Retinal pigment epithelial cell (primary cell): Measurements from ENCODE around the gene RIMS1.

Source experiments
- DNase-seq: peaks from one replicate; pipeline ENCODE4 v3.0.0-alpha.2; 2010; ENCODE audit warnings: low read depth
- H3K4me3 ChIP-seq: 2 replicates; pipeline ENCODE4 v1.5.1; 2011; ENCODE audit warnings: mild to moderate bottlenecking, low read length, control low read depth, moderate library complexity
- TF ChIP-seq, protein P1 (sequence below): conservative IDR thresholded peaks from 2 replicates; pipeline ENCODE4 v1.5.1; 2011; ENCODE audit warnings: low read depth, low read length, control low read depth, inconsistent platforms

RIMS1 gene

DNA sequence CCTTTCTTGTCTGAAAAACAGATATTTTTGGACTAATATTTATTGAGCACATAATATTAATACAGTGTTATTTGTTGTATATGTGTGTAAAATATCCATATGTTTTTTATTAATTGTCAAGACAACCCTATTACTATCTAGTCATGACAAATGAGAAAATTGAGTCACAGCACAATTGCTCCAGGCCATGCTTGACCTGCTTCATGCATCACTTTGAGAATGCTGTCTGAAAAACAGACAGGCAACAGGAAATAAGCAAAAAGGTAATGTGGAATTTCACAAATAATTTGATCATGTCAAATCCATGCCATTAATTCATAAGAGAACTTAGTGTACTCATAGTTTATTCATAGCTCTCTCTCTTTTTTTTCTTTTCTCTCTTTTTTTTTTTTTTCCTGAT, 246.5 kb downstream of the RIMS1 start:
- no peak for DNase-seq
- TF ChIP-seq, protein P1, sequence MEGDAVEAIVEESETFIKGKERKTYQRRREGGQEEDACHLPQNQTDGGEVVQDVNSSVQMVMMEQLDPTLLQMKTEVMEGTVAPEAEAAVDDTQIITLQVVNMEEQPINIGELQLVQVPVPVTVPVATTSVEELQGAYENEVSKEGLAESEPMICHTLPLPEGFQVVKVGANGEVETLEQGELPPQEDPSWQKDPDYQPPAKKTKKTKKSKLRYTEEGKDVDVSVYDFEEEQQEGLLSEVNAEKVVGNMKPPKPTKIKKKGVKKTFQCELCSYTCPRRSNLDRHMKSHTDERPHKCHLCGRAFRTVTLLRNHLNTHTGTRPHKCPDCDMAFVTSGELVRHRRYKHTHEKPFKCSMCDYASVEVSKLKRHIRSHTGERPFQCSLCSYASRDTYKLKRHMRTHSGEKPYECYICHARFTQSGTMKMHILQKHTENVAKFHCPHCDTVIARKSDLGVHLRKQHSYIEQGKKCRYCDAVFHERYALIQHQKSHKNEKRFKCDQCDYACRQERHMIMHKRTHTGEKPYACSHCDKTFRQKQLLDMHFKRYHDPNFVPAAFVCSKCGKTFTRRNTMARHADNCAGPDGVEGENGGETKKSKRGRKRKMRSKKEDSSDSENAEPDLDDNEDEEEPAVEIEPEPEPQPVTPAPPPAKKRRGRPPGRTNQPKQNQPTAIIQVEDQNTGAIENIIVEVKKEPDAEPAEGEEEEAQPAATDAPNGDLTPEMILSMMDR, result no peak
- no peak overlapping the region for H3K4me3 ChIP-seq

DNA sequence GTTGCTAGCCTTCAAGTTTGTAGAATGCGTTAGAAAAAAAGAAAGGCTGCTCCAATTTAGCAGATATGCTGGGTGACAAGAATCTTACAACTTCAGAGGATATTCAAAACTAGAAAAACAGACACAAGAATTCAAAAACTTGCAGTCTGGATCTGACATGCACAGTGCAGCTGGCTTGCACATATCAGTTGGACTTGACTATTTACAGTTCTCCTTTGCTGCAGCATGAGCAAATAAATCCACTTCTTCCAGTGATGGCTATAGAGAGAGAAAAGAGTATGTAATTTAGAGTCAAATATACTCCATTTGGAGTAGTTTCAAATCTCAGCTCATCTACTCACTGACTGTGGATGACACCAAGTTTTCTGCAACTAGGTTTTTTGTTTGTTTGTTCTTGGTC, 247.0 kb downstream of the RIMS1 start:
- TF ChIP-seq, protein P1, result no peak
- no peak overlapping the region for H3K4me3 ChIP-seq
- no peak for DNase-seq

DNA sequence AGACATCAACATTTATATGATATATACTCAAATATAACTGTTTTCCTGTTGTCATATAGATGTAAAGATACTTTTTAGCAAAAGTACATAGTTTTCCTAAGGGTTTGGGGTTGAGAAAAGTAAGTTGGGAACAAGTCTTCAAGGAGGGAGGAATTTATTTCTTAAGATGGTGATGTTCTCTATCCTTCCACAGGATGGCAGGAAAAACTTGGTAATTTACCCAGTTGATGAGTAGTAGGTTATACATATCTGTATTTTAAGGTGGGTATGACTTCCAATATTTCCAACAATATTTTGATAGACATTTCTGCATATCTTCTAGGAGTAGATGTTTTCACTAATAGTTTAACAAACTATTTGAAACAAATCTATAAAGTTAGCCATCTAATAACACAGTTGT, 254.4 kb downstream of the RIMS1 start:
- no peak for DNase-seq
- TF ChIP-seq, protein P1, result peak; percentile 9
- H3K4me3 ChIP-seq, result no peak overlapping the region

DNA sequence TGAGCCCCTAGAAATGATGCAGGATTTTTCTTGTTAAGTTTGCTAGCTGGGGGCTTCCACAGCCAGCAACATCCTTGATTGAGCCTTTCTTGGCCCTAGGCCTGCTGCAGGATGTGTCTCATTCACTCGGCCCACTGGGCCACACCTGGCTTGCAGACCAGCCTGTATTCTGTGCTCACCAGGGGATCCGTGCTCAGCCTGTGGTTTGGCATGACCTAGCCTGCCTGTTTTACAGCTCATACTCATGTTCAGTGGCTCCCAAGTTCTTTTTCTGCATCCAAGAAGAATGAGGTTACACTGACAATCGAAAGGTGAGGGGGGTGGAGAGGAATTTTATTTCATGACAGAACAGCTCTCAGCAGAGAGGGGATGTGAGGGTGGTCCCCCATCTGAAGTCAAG, 263.4 kb downstream of the RIMS1 start:
- no peak for DNase-seq
- H3K4me3 ChIP-seq, result no peak overlapping the region
- TF ChIP-seq, protein P1, result no peak

DNA sequence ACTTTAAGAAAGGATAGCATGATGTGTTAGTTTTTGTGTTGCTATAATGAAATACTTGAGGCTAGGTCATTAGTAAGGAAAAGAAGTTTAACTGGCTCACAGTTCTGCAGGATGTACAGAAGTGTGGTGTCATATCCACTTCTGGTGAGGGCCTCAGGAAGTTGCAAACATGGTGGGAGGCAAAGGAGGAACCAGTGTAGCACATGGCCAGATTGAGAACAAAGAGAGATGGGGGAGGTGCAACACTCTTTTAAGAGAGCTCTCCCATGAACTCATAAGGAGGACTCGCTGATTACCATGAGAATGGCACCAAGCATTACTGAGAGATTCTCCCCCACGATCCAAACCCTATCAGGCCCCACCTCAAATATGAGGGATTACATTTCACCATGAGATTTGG, 265.4 kb downstream of the RIMS1 start:
- TF ChIP-seq, protein P1, result no peak
- DNase-seq, result no peak
- H3K4me3 ChIP-seq, result no peak overlapping the region

DNA sequence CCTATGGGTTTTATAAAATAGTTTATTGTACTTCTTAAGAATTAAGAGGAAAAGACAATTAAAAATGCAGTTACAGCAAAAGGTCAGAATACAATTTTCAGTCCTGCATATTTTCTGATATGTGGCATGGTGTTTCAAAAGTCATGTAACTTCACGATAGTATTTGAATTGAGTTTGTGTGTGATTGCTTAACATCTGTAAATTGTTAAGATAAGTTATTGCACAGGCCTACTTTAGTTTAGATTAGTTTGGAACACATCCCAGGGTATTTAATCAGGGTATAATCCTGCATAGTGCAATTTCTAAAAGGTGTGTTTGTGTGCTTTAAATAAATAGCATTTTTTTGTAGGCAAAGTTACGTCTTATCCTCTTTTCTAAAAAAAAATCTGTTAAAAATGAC, 289.6 kb downstream of the RIMS1 start:
- peak; percentile 55 for DNase-seq
- TF ChIP-seq, protein P1, result no peak
- no peak overlapping the region for H3K4me3 ChIP-seq

DNA sequence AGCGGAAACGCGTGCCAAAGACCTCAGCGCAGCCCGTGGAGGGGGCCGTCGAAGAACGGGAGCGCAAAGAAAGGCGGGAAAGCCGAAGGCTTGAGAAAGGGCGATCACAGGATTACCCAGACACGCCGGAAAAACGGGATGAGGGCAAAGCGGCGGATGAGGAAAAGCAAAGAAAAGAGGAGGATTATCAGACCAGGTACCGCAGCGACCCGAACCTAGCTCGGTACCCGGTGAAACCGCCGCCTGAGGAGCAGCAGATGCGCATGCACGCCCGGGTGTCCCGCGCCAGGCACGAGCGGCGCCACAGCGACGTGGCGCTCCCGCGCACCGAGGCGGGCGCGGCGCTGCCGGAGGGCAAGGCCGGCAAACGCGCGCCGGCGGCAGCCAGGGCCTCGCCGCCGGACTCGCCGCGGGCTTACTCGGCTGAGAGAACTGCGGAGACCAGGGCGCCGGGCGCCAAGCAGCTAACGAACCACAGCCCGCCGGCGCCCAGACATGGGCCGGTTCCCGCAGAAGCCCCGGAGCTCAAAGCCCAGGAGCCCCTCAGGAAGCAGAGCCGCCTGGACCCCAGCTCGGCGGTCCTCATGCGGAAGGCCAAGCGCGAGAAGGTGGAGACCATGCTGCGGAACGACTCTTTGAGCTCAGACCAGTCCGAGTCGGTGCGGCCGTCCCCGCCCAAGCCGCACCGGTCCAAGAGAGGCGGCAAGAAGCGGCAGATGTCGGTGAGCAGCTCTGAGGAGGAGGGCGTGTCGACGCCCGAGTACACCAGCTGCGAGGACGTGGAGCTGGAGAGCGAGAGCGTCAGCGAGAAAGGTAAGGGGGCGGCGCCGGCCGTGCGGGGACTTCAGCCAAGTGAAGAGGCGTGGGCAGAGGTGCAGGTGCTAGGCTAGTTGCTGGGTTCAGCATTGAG, 296.2 kb downstream of the RIMS1 start:
- TF ChIP-seq, protein P1, result no peak
- H3K4me3 ChIP-seq, result peak overlapping the region; percentile 62

More for the DNA sequence above, 296.2 kb downstream of the RIMS1 start:
- DNase-seq, result no peak
